Measurements from ENCODE around the gene NEMF. TPM values are rescaled to one million over a fixed set of nuclear protein-coding genes. Genes with fewer than 3 reads are reported as not detected.
"Not testable (repeated sequence)": the region's sequence is repeated elsewhere in the genome, so short reads cannot be mapped to it uniquely, and the experiment has no call there.

NEMF gene
- total RNA-seq, 1 experiment from 2014 or later: 30.0 TPM

DNA sequence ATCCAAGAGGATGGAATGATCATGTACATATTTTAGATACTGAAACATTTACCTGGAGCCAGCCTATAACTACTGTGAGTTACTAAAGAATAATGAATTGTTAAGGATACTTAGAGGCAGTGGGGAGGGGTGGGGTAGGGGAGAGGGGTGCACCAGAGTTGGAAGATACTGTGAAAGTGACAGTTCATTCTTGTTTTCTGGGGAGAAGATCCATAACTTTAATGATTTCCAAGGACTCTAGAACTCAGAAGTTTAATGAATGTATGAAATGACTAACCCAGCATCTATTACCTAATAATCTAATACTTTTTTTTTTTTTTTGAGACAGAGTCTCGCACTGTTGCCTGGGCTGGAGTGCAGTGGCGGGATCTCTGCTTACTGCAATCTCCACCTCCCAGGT lies 74.2 kb downstream of the NEMF start:
- no peak for DNase-seq
- Histone ChIP-seq H3K27me3 (no peaks in the 10 kb centered on the region), H3K4me3 (no peak overlapping the region), H3K9me3 (no peaks in the 10 kb centered on the region), H3K36me3 (peaks cover 45% of the 10 kb centered on the region)

DNA sequence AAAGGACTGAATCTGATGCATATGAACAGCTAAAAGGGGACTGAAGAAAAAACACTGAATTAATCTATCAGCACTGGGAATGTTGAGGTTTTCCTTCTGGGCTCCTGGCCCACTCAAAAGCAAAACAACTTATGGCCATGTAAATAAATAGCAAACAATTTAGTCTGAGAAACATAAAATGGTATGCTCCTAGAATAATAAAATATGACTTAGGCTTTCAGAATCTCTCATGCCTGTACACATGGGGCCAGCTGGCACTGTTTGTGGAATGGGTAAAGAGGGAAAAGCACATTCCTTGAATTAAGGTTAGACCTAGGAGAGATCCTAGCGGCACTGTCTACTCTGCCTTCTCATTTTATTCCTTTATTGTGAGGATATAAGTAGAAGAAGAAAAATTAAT lies 78.5 kb downstream of the NEMF start:
- Histone ChIP-seq H3K36me3 (peaks cover 22% of the 10 kb centered on the region), H3K9me3 (no peaks in the 10 kb centered on the region), H3K27me3 (no peaks in the 10 kb centered on the region), H3K4me3 (no peak overlapping the region)
- peak; percentile 60 for DNase-seq

DNA sequence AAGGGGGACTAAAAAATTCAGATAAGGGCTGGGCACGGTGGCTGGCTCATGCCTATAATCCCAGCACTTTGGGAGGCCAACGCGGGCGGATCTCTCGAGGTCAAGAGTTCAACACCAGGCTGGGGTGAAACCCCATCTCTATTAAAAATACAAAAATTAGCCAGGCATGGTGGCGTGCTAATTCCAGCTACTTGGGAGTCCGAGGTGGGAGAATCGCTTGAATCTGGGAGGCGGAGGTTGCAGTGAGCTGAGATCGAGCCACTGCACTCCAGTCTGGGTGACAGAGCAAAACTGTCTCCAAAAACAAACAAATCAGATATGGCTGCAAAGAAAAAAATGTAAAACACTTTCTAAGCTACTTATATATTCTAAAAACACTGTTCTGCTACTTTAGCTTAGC lies 80.9 kb downstream of the NEMF start:
- not testable (repeated sequence) for H3K9me3 ChIP-seq, H3K27me3 ChIP-seq, H3K36me3 ChIP-seq, H3K4me3 ChIP-seq, DNase-seq

DNA sequence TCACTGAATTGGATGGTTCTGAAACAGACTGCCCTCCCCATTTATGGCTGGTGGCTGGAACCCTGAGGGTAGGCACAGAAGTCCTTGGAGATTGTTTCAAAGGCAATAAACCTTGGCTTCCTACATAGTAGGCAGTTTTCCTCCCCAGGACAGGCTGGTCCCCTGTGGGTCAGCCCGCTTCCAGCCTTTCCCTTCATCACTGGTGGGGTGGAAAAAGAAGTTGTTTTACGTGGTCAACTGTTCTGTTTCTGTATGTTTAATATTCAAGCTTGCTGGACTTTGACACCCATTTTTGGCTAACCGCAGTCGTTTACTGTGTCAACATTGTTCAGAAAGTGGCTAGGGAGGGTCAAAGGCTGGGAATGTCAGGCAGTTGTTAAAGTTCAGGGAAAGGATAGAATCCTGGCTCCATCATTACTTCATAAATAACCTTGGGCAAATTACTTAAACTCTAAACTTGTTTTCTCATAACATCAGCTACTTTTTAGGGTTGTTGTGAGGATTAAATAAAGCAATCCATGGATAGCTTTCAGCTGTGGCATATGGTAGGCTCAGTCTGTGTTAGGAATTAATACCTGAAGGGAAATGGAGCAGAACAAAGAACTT lies 82.3 kb downstream of the NEMF start:
- Histone ChIP-seq H3K9me3 (no peaks in the 10 kb centered on the region), H3K36me3 (peaks cover 10% of the 10 kb centered on the region; the same call in 1 of the 2 replicates), H3K4me3 (no peak overlapping the region), H3K27me3 (no peaks in the 10 kb centered on the region)
- no peak for DNase-seq

DNA sequence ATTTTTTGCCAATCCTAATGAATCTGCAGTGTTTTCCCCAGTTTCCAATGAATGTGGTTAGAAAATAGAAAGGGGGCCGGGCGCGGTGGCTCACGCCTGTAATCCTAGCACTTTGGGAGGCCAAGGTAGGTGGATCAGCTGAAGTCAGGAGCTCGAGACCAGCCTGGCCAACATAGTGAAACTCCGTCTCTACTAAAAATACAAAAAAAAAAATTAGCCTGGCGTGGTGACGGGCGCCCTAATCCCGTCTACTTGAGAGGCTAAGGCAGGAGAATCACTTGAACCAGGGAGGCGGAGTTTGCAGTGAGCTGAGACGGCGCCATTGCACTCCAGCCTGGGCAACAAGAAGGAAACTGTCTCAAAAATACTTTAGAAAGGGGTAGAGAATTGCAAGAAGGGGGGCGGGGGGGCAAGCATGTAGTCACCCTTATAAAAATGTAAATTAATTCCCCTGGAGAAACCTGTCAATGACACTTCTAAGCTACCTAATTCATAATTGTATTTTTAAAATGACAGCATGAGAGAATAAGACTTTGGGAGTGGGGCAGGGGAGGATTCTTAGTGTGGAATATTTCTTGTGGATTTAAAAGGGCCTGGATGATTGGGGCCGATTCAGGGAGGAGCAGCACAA lies 82.9 kb downstream of the NEMF start:
- peak overlapping the region; percentile 78 for H3K4me3 ChIP-seq
- H3K36me3 ChIP-seq: peaks cover 4% of the 10 kb centered on the region; the same call in 1 of the 2 replicates
- no peaks in the 10 kb centered on the region for H3K27me3 ChIP-seq
- DNase-seq: no peak
- H3K9me3 ChIP-seq: no peaks in the 10 kb centered on the region

DNA sequence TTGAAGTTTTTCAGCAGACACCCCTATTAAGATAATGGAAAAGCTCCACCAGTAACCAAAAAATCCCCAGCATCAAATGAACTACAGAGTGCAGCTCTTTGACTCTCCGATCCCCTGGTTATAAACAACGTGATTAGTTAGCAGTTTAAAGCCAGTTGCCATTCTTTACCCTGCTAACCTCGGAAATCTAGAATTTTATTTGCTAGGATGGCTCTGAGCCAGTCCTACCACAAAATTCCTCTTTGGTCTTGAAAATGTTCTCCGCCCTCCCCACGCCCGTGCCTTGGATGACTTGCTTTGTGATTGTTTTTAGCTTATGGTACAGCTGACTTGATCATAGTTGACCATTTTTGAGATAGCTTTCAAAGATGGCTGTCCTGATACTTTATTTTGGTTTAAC lies 83.4 kb downstream of the NEMF start:
- 0 out of 2 replicates have a peak, but pooled peaks cover 2% of the 10 kb centered on the region for H3K36me3 ChIP-seq
- no peaks in the 10 kb centered on the region for H3K27me3 ChIP-seq
- DNase-seq: no peak
- H3K4me3 ChIP-seq: peak overlapping the region; percentile 78
- H3K9me3 ChIP-seq: no peaks in the 10 kb centered on the region

DNA sequence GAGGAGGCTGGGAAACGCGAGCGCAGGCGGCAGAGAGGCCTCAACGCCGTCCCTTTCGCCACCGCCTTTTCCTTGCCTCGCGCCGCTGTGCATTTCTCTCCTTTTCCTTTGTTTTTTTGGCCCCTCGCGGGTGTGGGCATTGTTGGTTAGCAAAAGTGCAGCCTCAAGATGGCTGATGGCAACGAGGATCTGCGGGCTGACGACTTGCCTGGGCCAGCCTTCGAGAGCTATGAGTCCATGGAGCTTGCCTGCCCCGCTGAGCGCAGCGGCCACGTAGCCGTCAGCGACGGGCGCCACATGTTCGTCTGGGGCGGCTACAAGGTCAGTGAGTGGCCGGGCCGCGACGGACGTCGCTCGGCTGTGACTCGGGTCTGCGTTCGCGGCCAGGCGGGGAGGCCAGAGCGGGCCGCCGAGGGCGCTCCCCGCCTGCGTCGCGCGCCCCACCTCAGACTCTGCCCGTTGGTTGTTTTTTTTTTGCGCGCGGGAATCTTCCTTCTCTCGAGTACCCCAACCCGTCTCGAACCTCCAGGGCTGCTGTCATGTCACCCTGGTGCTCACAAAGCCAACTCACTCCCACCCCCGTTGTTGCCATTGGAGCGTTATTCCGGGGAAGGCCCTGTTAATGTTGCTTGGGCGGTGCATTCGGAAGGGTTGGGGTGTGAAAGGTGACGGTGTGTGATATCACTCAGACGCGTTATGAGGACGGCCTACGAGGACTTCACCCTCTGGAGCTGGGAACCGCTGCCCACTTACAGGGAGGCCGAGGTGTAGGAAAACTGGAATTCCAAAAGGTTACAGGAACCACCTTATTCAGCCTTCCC lies 84.1 kb downstream of the NEMF start:
- H3K36me3 ChIP-seq: no peaks in the 10 kb centered on the region
- no peaks in the 10 kb centered on the region for H3K27me3 ChIP-seq
- peak; percentile 38 for DNase-seq
- H3K9me3 ChIP-seq: no peaks in the 10 kb centered on the region
- H3K4me3 ChIP-seq: peak overlapping the region; percentile 78

DNA sequence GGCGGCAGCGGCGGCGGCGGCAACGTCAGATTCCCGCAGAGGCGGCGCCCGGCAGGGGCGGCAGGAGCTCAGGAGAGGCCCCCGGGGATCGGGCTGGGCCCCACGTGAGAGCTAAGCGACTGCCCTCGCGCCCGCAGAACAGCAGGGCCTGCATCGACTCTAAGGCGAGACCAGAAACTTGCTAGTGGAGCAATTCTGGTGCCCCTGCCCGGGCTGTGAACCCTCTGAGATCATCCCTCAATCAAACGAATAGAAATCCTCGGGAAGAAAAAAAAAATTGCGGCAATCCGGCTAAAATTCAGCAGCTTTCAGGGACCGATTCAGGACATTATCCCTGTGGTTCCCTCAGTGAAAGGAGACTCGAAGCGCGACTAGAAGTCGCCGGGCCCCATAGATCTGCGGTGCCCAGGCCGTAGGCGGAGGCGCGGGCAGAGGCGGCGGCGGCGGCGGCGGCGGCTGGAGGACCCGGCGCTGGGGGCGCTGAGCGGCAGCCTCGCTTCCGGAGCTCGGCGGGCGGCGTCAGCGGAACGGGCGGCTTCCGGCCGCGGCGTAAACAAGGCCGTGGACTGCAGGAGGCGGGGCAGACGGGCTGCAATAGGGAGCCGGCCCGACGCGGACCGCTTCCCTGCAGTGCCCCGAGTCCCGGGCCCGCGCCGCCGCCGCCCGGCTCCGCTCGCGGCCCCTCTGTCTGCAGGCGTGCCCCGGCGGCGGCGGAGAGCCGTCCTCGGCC lies 84.9 kb downstream of the NEMF start, which contains the start of gene KLHDC2:
Gene KLHDC2 (plus strand): TSS at position 583 of the 730 bp plus-strand sequence. CDS start 316 bp downstream, outside the sequence.
- no peaks in the 10 kb centered on the region for H3K9me3 ChIP-seq

DNA sequence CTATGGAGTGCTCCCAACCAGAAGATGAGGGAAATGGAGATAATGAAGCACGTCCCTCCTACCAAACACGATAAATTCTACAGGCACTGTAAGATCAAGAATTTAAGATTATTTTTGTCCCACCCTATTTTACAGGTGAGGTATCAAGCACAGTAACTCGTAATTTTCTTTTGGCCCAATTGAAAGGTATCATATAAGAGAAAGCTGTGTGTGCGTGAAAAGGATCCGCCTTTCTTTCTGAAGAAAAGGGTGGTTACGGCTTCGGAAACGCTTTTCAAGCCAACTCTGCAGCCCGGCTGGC lies 85.4 kb downstream of the NEMF start:
- DNase-seq: no peak
- Histone ChIP-seq H3K36me3 (no peaks in the 10 kb centered on the region), H3K27me3 (no peaks in the 10 kb centered on the region), H3K9me3 (no peaks in the 10 kb centered on the region), H3K4me3 (peak overlapping the region; percentile 78)

More for the DNA sequence above, 84.9 kb downstream of the NEMF start, which contains the start of gene KLHDC2:
- H3K36me3 ChIP-seq: no peaks in the 10 kb centered on the region
- H3K27me3 ChIP-seq: no peaks in the 10 kb centered on the region
- peak; percentile 87 for DNase-seq
- H3K4me3 ChIP-seq: peak within 1 kb of the TSS; percentile 78

DNA sequence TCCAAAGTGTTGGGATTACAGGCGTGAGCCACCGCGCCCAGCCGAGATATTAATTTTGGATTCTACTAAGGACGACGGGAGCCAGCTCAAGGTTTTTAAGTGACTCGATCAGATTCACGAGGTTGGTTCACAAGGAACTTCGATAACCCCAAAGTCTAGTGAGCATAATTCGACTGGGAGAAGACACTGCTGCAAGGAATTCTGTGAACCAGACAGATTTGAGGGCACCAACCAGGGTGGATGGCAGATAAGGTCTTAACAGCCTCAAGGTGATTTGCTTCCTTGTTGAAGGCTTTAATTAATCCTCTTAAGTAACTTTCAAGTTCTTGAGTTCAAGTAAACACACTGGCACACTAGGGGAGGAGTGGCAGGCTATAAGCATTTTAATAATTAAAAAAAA lies 85.7 kb downstream of the NEMF start:
- no peaks in the 10 kb centered on the region for H3K9me3 ChIP-seq
- no peaks in the 10 kb centered on the region for H3K36me3 ChIP-seq
- DNase-seq: no peak
- peak overlapping the region; percentile 78 for H3K4me3 ChIP-seq
- no peaks in the 10 kb centered on the region for H3K27me3 ChIP-seq

DNA sequence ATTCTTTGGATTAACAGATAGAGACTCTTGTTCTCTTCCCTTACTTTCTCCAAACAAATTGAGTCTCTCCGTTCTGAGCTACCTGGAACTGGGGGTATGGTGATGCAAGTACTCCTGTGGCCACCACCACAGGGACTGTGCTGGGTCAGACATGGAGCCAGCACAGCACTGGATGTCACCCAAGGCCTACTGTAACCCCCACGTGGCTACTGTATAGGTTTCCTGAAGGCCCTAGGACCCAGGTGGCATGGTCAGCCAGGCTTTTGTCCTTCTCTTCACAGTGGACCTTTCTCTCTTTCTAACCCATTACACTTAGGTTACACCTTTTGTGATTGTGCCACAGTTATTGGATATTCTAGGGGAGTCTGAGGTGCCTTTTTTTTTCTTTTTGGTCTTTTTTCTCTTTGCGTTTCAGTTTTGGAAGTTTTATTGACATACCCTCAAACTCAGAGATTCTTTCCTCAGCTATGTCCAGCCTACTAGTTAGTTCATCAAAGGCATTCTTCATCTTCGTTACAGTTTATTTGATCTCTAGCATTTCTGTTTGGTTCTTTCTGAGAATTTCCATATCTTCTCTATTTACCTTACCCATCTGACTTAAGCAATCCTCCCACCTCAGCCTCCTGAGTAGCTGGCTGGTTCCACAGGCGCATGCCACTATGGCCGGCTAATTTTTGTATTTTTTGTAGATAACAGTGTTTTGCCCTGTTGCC lies 90.6 kb downstream of the NEMF start:
- no peaks in the 10 kb centered on the region for H3K9me3 ChIP-seq
- H3K36me3 ChIP-seq: no peaks in the 10 kb centered on the region
- no peak for DNase-seq
- H3K4me3 ChIP-seq: no peak overlapping the region
- peaks cover 3% of the 10 kb centered on the region for H3K27me3 ChIP-seq

DNA sequence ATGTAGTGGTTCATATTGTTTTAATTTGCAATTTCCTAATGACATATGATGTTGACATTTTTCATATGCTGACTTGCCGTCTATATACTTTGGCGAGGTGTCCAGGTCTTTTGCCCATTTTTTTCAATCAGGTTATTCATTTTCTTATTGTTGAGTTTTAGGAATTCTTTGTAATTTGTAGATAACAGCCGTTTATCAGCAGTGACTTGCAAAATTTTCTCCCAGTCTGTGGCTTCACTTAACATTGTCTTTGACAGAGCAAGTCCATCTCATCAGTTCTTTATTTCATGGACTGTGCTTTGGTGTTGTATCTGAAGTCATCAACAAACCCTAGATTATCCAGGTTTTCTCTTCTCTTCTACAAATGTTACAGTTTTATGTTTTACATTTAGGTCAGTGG lies 97.2 kb downstream of the NEMF start:
- Histone ChIP-seq H3K9me3 (no peaks in the 10 kb centered on the region), H3K4me3 (no peak overlapping the region), H3K36me3 (no peaks in the 10 kb centered on the region), H3K27me3 (peaks cover 3% of the 10 kb centered on the region)
- no peak for DNase-seq

DNA sequence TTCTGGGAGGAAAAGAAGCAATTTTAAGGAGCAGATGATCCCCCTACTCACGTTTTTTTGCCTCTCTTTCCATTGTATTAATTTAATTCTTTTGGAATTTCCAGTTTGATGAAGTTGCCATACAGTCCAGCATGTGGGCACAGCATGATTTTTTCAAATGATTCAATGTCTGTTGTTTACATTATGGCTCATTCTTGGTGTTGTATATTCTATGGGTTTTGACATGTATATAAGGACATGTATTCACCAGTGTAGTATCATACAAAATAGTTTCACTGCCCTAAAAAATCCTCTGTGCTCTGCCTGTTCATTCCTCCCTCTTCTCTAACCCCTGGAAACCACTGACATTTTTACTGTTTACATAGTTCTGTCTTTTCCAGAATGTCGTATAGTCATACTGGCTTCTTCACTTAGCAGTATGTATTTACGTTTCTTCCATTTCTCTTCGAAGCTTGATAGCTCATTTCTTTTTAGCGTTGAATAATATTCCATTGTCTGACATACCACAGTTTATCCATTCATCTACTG lies 98.0 kb downstream of the NEMF start:
- no peak overlapping the region for H3K4me3 ChIP-seq
- DNase-seq: no peak
- no peaks in the 10 kb centered on the region for H3K36me3 ChIP-seq
- no peaks in the 10 kb centered on the region for H3K27me3 ChIP-seq
- no peaks in the 10 kb centered on the region for H3K9me3 ChIP-seq

DNA sequence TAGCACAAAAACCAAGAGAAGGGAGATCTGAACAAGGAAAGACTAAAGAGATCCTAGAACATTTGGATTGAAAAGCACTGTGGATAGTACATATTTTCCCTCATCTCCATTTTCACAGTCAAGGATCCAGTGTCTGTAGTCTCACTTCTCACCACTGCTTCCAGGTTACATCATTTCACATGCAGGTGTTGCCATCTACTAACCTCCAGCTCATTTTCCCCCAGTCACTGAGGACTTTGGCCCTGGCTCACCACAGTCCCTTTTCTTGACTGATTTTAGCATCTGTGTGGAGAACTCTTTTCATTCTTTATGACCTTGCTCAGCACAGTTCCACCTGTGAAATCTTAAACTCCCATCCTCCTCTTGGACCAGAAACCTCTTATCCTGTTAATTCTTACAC lies 106.1 kb downstream of the NEMF start:
- not testable (repeated sequence) for H3K27me3 ChIP-seq, H3K9me3 ChIP-seq, H3K36me3 ChIP-seq, H3K4me3 ChIP-seq, DNase-seq

DNA sequence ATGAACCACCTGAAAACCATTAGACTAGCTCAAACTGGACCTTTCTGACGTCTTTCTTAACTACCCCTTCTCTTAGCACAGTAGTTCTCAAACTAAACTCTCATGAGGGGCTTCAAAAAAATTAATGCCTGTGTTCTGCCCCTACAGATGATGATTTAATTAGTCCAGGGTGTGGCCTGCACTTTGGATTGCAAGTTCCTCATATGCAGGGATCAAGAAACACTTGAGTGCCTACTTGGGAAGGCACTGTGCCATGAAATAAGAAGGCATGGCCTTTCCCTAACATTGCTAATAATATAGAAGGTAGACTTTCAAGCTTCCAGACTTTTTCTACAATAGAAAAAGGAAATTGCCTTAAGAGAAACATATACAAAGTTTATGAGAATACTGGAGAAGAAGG lies 107.4 kb downstream of the NEMF start:
- H3K27me3 ChIP-seq: no peaks in the 10 kb centered on the region
- no peak overlapping the region for H3K4me3 ChIP-seq
- H3K36me3 ChIP-seq: no peaks in the 10 kb centered on the region
- no peak for DNase-seq
- no peaks in the 10 kb centered on the region for H3K9me3 ChIP-seq

DNA sequence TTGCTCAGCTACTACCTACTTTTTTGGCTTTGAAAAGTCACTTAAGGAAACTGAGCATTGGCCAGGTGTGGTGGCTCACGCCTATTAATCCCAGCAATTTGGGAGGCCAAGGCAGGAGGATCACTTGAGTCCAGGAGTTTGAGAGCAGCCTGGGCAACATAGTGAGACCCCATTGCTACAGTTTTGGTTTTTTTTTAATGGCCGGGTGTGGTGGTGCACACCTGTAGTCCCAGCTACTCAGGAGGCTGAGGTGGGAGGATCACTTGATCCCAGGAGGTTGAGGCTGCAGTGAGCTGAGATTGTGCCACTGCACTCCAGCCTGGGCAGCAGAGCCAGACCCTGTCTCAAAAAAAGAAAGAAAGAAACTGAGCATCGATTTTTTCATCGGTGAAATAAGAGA lies 116.9 kb downstream of the NEMF start:
- not testable (repeated sequence) for H3K27me3 ChIP-seq

More for the DNA sequence above, 116.9 kb downstream of the NEMF start:
- not testable (repeated sequence) for H3K36me3 ChIP-seq, H3K9me3 ChIP-seq, H3K4me3 ChIP-seq, DNase-seq
